ENCODE data around the gene ABCA7. TPM values are rescaled to one million over a fixed set of nuclear protein-coding genes. Genes with fewer than 3 reads are reported as not detected.

ABCA7 gene
- total RNA-seq (ENCODE audit: low replicate concordance) = 3.5 and 21.6 TPM in 2 replicates

GRCh38 chr19:1039646-1040475 lies at the start of gene ABCA7:
ABCA7 (plus strand) TSS chr19:1040107; CDS start chr19:1041362, 1,255 bp downstream.
- peak within 1 kb of the TSS; percentile 77 for H3K4me3 ChIP-seq (ENCODE audit: low read depth, low read length)
- peak; percentile 97 for DNase-seq (ENCODE audit: low read depth)
- no peak for TF ChIP-seq CTCF (IDR thresholded peaks at IDR 0.05; ENCODE audit: insufficient read depth, low read length)

GRCh38 chr19:990119-990571 lies 49.8 kb upstream of the ABCA7 start:
- no peak overlapping the region for H3K4me3 ChIP-seq (ENCODE audit: low read depth, low read length)
- no peak for TF ChIP-seq CTCF (IDR thresholded peaks at IDR 0.05; ENCODE audit: insufficient read depth, low read length)

GRCh38 chr19:990746-991145 lies 49.2 kb upstream of the ABCA7 start:
- no peak for DNase-seq (ENCODE audit: low read depth)
- TF ChIP-seq CTCF (IDR thresholded peaks at IDR 0.05; ENCODE audit: insufficient read depth, low read length) = no peak
- no peak overlapping the region for H3K4me3 ChIP-seq (ENCODE audit: low read depth, low read length)

More at GRCh38 chr19:990119-990571, 49.8 kb upstream of the ABCA7 start:
- DNase-seq (ENCODE audit: low read depth) = no peak

- no peak overlapping the region for H3K4me3 ChIP-seq (ENCODE audit: low read depth, low read length)
- DNase-seq (ENCODE audit: low read depth) = peak; percentile 29
- no peak for TF ChIP-seq CTCF (IDR thresholded peaks at IDR 0.05; ENCODE audit: insufficient read depth, low read length)
Measured at GRCh38 chr19:991174-991931, 48.6 kb upstream of the ABCA7 start.

GRCh38 chr19:991932-992669 lies 47.8 kb upstream of the ABCA7 start:
- TF ChIP-seq CTCF (IDR thresholded peaks at IDR 0.05; ENCODE audit: insufficient read depth, low read length) = no peak
- DNase-seq (ENCODE audit: low read depth) = no peak
- H3K4me3 ChIP-seq (ENCODE audit: low read depth, low read length) = no peak overlapping the region

- no peak overlapping the region for H3K4me3 ChIP-seq (ENCODE audit: low read depth, low read length)
- no peak for TF ChIP-seq CTCF (IDR thresholded peaks at IDR 0.05; ENCODE audit: insufficient read depth, low read length)
- DNase-seq (ENCODE audit: low read depth) = no peak
Measured at GRCh38 chr19:992670-993055, 47.2 kb upstream of the ABCA7 start.

Data from fibroblast of the aortic adventitia (primary cell).